CD8-positive, alpha-beta memory T cell (primary cell): ENCODE measurements around the gene SP5. TPM values are rescaled to one million over a fixed set of nuclear protein-coding genes. Genes with fewer than 3 reads are reported as not detected.

Source experiments
- CTCF ChIA-PET: fragments of 350-600 bp; sonication (Branson Sonifier 250); formaldehyde crosslinking; loops from one replicate; lab custom pipeline; 2021; ENCODE audit warnings: antibody characterized with exemption; lab: Charles Lee
- POLR2A ChIA-PET: fragments of 350-600 bp; sonication (Branson Sonifier 250); formaldehyde crosslinking; loops from one replicate; lab custom pipeline; 2021; ENCODE audit warnings: antibody characterized with exemption; lab: Charles Lee
- DNase-seq, 5 donors: peaks; one replicate each; pipeline versions ENCODE4 v3.0.0 to v3.0.0-alpha.2; 2020 to 2022; ENCODE audit warnings: mixed read lengths in 1 of 5
- H3K27ac ChIP-seq: one replicate; pipeline ENCODE4 v1.7.0; 2013; ENCODE audit warnings: low read depth, mild to moderate bottlenecking, low read length, moderate library complexity
- H3K27me3 ChIP-seq: 2 replicates; pipeline ENCODE4 v1.7.0; 2013; ENCODE audit warnings: low read length, mild to moderate bottlenecking; ENCODE audit not compliant: insufficient read depth, poor library complexity, severe bottlenecking
- H3K36me3 ChIP-seq: 2 replicates; pipeline ENCODE4 v1.7.0; 2013; ENCODE audit warnings: mild to moderate bottlenecking, low read length, moderate library complexity; ENCODE audit not compliant: insufficient read depth
- H3K4me1 ChIP-seq: 2 replicates; pipeline ENCODE4 v1.7.0; 2013; ENCODE audit warnings: mild to moderate bottlenecking, low read length, moderate library complexity; ENCODE audit not compliant: insufficient read depth
- H3K4me3 ChIP-seq: 2 replicates; pipeline ENCODE4 v1.7.0; 2013; ENCODE audit warnings: mild to moderate bottlenecking, low read length
- H3K9me3 ChIP-seq: 2 replicates; pipeline ENCODE4 v1.7.0; 2013; ENCODE audit warnings: mild to moderate bottlenecking, low read length
- H3K27ac Mint-ChIP-seq, 8 donors: one replicate each; pipeline ENCODE4 v1.8.0; 2020 to 2021; ENCODE audit warnings: mixed read lengths in 8 of 8, mild to moderate bottlenecking in 6 of 8, inconsistent platforms in 3 of 8, moderate library complexity in 3 of 8
- H3K27me3 Mint-ChIP-seq, 2 donors: one replicate each; pipeline ENCODE4 v1.8.0; 2020 to 2021; ENCODE audit warnings: mixed read lengths in 2 of 2, mild to moderate bottlenecking in 1 of 2, moderate library complexity in 1 of 2
- H3K36me3 Mint-ChIP-seq, 3 donors: one replicate each; pipeline ENCODE4 v1.8.0; 2020 to 2021; ENCODE audit warnings: mixed read lengths in 3 of 3, inconsistent platforms in 1 of 3, mild to moderate bottlenecking in 1 of 3
- H3K4me1 Mint-ChIP-seq, 3 donors: one replicate each; pipeline ENCODE4 v1.8.0; 2020 to 2021; ENCODE audit warnings: mixed read lengths in 3 of 3, inconsistent platforms in 1 of 3, mild to moderate bottlenecking in 1 of 3
- H3K4me3 Mint-ChIP-seq, 7 donors: one replicate each; pipeline ENCODE4 v1.8.0; 2020 to 2021; ENCODE audit warnings: mixed read lengths in 7 of 7, mild to moderate bottlenecking in 6 of 7, moderate library complexity in 4 of 7, inconsistent platforms in 2 of 7
- H3K9me3 Mint-ChIP-seq, 5 donors: one replicate each; pipeline ENCODE4 v1.8.0; 2020 to 2022; ENCODE audit warnings: mixed read lengths in 5 of 5, mild to moderate bottlenecking in 3 of 5, moderate library complexity in 2 of 5, inconsistent platforms in 1 of 5
- polyA plus RNA-seq: library from polyadenylated mRNA; unstranded; fragments of 300-500 nt; fragmentation: Illumina TruSeq; gene quantifications from one replicate; pipeline ENCODE4 v1.2.3, GENCODE V29; 2021
- total RNA-seq, 2 experiments: library from RNA; stranded (reverse); gene quantifications; one replicate each; pipeline ENCODE4 v1.2.3, GENCODE V29; 2021

SP5 gene
- total and polyA plus RNA-seq, 3 experiments from 2014 or later, result not detected

- DNase-seq, result no peak
- Mint-ChIP-seq H3K27me3 (peaks cover 15 to 43% of the 10 kb centered on the region in 2 donors), H3K36me3 (peaks cover 0 to 4% (median 0%) of the 10 kb centered on the region in 3 donors), H3K4me1 (no peaks in the 10 kb centered on the region), H3K9me3 (peaks cover 0 to 5% (median 4%) of the 10 kb centered on the region in 5 donors), H3K4me3 (no peak overlapping the region), H3K27ac (no peak overlapping the region)
- Histone ChIP-seq H3K9me3 (no peaks in the 10 kb centered on the region), H3K4me3 (no peak overlapping the region), H3K27ac (no peak overlapping the region), H3K4me1 (no peaks in the 10 kb centered on the region), H3K36me3 (no peaks in the 10 kb centered on the region), H3K27me3 (no peaks in the 10 kb centered on the region)
- ChIA-PET CTCF (no interaction called here), POLR2A (no interaction called here)
Observed at GRCh38 chr2:170701011-170701410, 14.1 kb upstream of the SP5 start.

GRCh38 chr2:170703776-170704476, 11.2 kb upstream of the SP5 start:
- POLR2A ChIA-PET, result no interaction called here
- no peak for DNase-seq
- Mint-ChIP-seq H3K9me3 (peaks cover 0 to 5% (median 4%) of the 10 kb centered on the region in 5 donors), H3K4me1 (peaks cover 0 to 7% (median 6%) of the 10 kb centered on the region in 3 donors), H3K4me3 (no peak overlapping the region), H3K36me3 (peaks cover 0 to 4% (median 0%) of the 10 kb centered on the region in 3 donors), H3K27ac (no peak overlapping the region), H3K27me3 (peaks cover 23 to 45% of the 10 kb centered on the region in 2 donors)
- H3K27ac ChIP-seq, result no peak overlapping the region
- CTCF ChIA-PET, result no interaction called here
- H3K27me3 ChIP-seq, result no peaks in the 10 kb centered on the region
- no peaks in the 10 kb centered on the region for H3K4me1 ChIP-seq
- H3K4me3 ChIP-seq, result no peak overlapping the region
- no peaks in the 10 kb centered on the region for H3K9me3 ChIP-seq
- H3K36me3 ChIP-seq, result no peaks in the 10 kb centered on the region

- no peak overlapping the region for H3K27ac ChIP-seq
- no peaks in the 10 kb centered on the region for H3K9me3 ChIP-seq
- Mint-ChIP-seq H3K4me1 (peaks cover 6 to 24% (median 23%) of the 10 kb centered on the region in 3 donors), H3K36me3 (peaks cover 0 to 1% (median 0%) of the 10 kb centered on the region in 3 donors), H3K27me3 (peaks cover 40 to 65% of the 10 kb centered on the region in 2 donors), H3K27ac (peak overlapping the region in 1 of 8 donors; percentile 10), H3K4me3 (no peak overlapping the region), H3K9me3 (peaks cover 0 to 3% (median 1%) of the 10 kb centered on the region in 5 donors)
- DNase-seq, result no peak
- no peaks in the 10 kb centered on the region for H3K36me3 ChIP-seq
- H3K4me1 ChIP-seq, result peaks cover 9% of the 10 kb centered on the region
- ChIA-PET POLR2A (no interaction called here), CTCF (no interaction called here)
- peaks cover 7% of the 10 kb centered on the region for H3K27me3 ChIP-seq
- H3K4me3 ChIP-seq, result no peak overlapping the region
Observed at GRCh38 chr2:170707821-170708795, 7.0 kb upstream of the SP5 start.

GRCh38 chr2:170710609-170710979, 4.5 kb upstream of the SP5 start:
- no peaks in the 10 kb centered on the region for H3K9me3 ChIP-seq
- Mint-ChIP-seq H3K27ac (no peak overlapping the region), H3K36me3 (no peaks in the 10 kb centered on the region), H3K9me3 (peaks cover 0 to 2% (median 0%) of the 10 kb centered on the region in 5 donors), H3K4me3 (no peak overlapping the region), H3K4me1 (peaks cover 13 to 38% (median 35%) of the 10 kb centered on the region in 3 donors), H3K27me3 (peaks cover 47 to 65% of the 10 kb centered on the region in 2 donors)
- H3K4me3 ChIP-seq, result no peak overlapping the region
- H3K36me3 ChIP-seq, result no peaks in the 10 kb centered on the region
- H3K4me1 ChIP-seq, result peaks cover 23% of the 10 kb centered on the region
- CTCF ChIA-PET, result no interaction called here
- H3K27ac ChIP-seq, result no peak overlapping the region
- DNase-seq, result no peak
- POLR2A ChIA-PET, result no interaction called here
- peaks cover 26% of the 10 kb centered on the region for H3K27me3 ChIP-seq

- peaks cover 15 to 41% (median 35%) of the 10 kb centered on the region in 3 donors for H3K4me1 Mint-ChIP-seq
- no peak overlapping the region for H3K27ac ChIP-seq
- H3K9me3 Mint-ChIP-seq, result peaks cover 0 to 2% (median 0%) of the 10 kb centered on the region in 5 donors
- peaks cover 24% of the 10 kb centered on the region for H3K4me1 ChIP-seq
- ChIA-PET CTCF (no interaction called here), POLR2A (no interaction called here)
- H3K27me3 Mint-ChIP-seq, result peaks cover 48 to 66% of the 10 kb centered on the region in 2 donors
- no peak overlapping the region for H3K4me3 ChIP-seq
- no peaks in the 10 kb centered on the region for H3K36me3 ChIP-seq
- no peak for DNase-seq
- H3K4me3 Mint-ChIP-seq, result peak overlapping the region in 1 of 7 donors; percentile 23
- no peaks in the 10 kb centered on the region for H3K9me3 ChIP-seq
- no peaks in the 10 kb centered on the region for H3K36me3 Mint-ChIP-seq
- H3K27ac Mint-ChIP-seq, result no peak overlapping the region
- peaks cover 27% of the 10 kb centered on the region for H3K27me3 ChIP-seq
Observed at GRCh38 chr2:170711196-170711773, 3.9 kb upstream of the SP5 start.

- Histone ChIP-seq H3K27me3 (peaks cover 28% of the 10 kb centered on the region), H3K36me3 (no peaks in the 10 kb centered on the region), H3K4me3 (no peak overlapping the region), H3K27ac (no peak overlapping the region), H3K4me1 (peaks cover 26% of the 10 kb centered on the region), H3K9me3 (no peaks in the 10 kb centered on the region)
- ChIA-PET CTCF (no interaction called here), POLR2A (no interaction called here)
- H3K27ac Mint-ChIP-seq, result no peak overlapping the region
- no peaks in the 10 kb centered on the region for H3K36me3 Mint-ChIP-seq
- peak in 1 of 5 donors; percentile 9 for DNase-seq
- H3K9me3 Mint-ChIP-seq, result peaks cover 0 to 2% (median 0%) of the 10 kb centered on the region in 5 donors
- peaks cover 50 to 67% of the 10 kb centered on the region in 2 donors for H3K27me3 Mint-ChIP-seq
- peaks cover 16 to 42% (median 36%) of the 10 kb centered on the region in 3 donors for H3K4me1 Mint-ChIP-seq
- H3K4me3 Mint-ChIP-seq, result peak overlapping the region in 6 of 7 donors; percentile 4 to 76 (median 32)
Observed at GRCh38 chr2:170711774-170712652, 3.1 kb upstream of the SP5 start.
